Lower leg skin (tissue), 3 donors: ENCODE results near the gene SLC51B.
"Not testable (repeated sequence)": the region's sequence is repeated elsewhere in the genome, so short reads cannot be mapped to it uniquely, and the experiment has no call there.

Experiments
- CTCF ChIP-seq, 3 donors: fragments of 450-650 bp; IDR thresholded peaks; one replicate each; pipeline ENCODE4 v1.5.1; 2016; ENCODE audit warnings: antibody characterized with exemption in 3 of 3, mild to moderate bottlenecking in 3 of 3, moderate library complexity in 2 of 3
- POLR2A ChIP-seq, 2 donors: fragments of 450-650 bp; IDR thresholded peaks; one replicate each; pipeline ENCODE4 v1.6.1; 2016 to 2017; ENCODE audit warnings: antibody characterized with exemption in 2 of 2, mild to moderate bottlenecking in 1 of 2, moderate library complexity in 1 of 2

- TF ChIP-seq CTCF, POLR2A (IDR thresholded peaks at IDR 0.05): not testable (repeated sequence)
Observed at GRCh38 chr15:65093793-65094170, 48.6 kb downstream of the SLC51B start.
